ENCODE results near the gene COL4A2. TPM values are rescaled to one million over a fixed set of nuclear protein-coding genes. Genes with fewer than 3 reads are reported as not detected.

The COL4A2 gene
- total and polyA plus RNA-seq, 4 donors = 8.0 to 45.2 (median 40.3) TPM

- no peak overlapping the region for H3K27ac ChIP-seq (ENCODE audit: low read depth in 1 of 2, low read length in 2 of 2)
- DNase-seq (ENCODE audit: low spot score) = no peak
Observed at GRCh38 chr13:110457361-110457760, 150.3 kb downstream of the COL4A2 start.

More at GRCh38 chr13:110457361-110457760, 150.3 kb downstream of the COL4A2 start:
- Histone ChIP-seq H3K9ac (ENCODE audit: low read depth in 1 of 2, low read length in 2 of 2) (no peak overlapping the region), H3K36me3 (ENCODE audit: control insufficient read depth in 4 of 4, insufficient read depth in 3 of 4, low read depth in 1 of 4, low read length in 3 of 4) (no peaks in the 10 kb centered on the region), H3K9me3 (ENCODE audit: control insufficient read depth in 4 of 4, low read length in 3 of 4) (no peaks in the 10 kb centered on the region), H3K4me3 (ENCODE audit: low read depth in 1 of 3, low read length in 3 of 3) (no peak overlapping the region), H3K27me3 (ENCODE audit: control insufficient read depth in 4 of 4, insufficient read depth in 4 of 4, low read length in 3 of 4) (no peaks in the 10 kb centered on the region), H3K4me1 (ENCODE audit: control insufficient read depth in 4 of 4, insufficient read depth in 4 of 4, low read length in 3 of 4) (peaks cover 0 to 11% (median 5%) of the 10 kb centered on the region in 4 donors)
- TF ChIP-seq RXRA (IDR thresholded peaks at IDR 0.05) (no peak), ATF3 (IDR thresholded peaks at IDR 0.05) (no peak), GABPA (IDR thresholded peaks at IDR 0.05 in 1 of 2, conservative IDR thresholded peaks at IDR 0.05 in 1 of 2) (no peak), HNF4A (conservative IDR thresholded peaks at IDR 0.05) (no peak), FOXA1 (IDR thresholded peaks at IDR 0.05) (no peak), ZBTB33 (IDR thresholded peaks at IDR 0.05) (no peak), RAD21 (IDR thresholded peaks at IDR 0.05) (no peak), REST (IDR thresholded peaks at IDR 0.05) (no peak), JUND (IDR thresholded peaks at IDR 0.05) (no peak), TAF1 (conservative IDR thresholded peaks at IDR 0.05) (no peak), CTCF (IDR thresholded peaks at IDR 0.05; ENCODE audit: low read depth, low read length, missing input control) (no peak), HNF4G (IDR thresholded peaks at IDR 0.05) (no peak), NR2F2 (IDR thresholded peaks at IDR 0.05) (no peak), SP1 (IDR thresholded peaks at IDR 0.05) (no peak), EGR1 (IDR thresholded peaks at IDR 0.05; ENCODE audit: low read depth in 2 of 2) (no peak), YY1 (IDR thresholded peaks at IDR 0.05) (no peak)
- 92% methylated on average over 10 of the region's 10 CpGs for WGBS

Data from liver (tissue), 9 donors.